Suppressor macrophage (primary cell): Measurements from ENCODE around the gene TYMP.
A peak's percentile ranks its signal among the peaks of the same experiment; 100 is the strongest.

Experiments
- DNase-seq, 4 experiments: peaks; one replicate each; pipeline ENCODE4 v3.0.0-alpha.2; 2020 to 2022

Gene TYMP

GRCh38 chr22:50537765-50538164 is 8.0 kb upstream of the TYMP start:
- DNase-seq: peak in 2 of 4 experiments; percentile 24 to 41

- no peak for DNase-seq
Measured at GRCh38 chr22:50536226-50536625, 6.4 kb upstream of the TYMP start.

- peak in 1 of 4 experiments; percentile 18 for DNase-seq
Measured at GRCh38 chr22:50535113-50535512, 5.3 kb upstream of the TYMP start.

- DNase-seq: peak; percentile 70 to 86 (median 82)
Measured at GRCh38 chr22:50533856-50534711, 4.3 kb upstream of the TYMP start.

GRCh38 chr22:50532824-50533796 is 3.3 kb upstream of the TYMP start:
- peak in 2 of 4 experiments; percentile 34 to 40 for DNase-seq

- peak; percentile 67 to 88 (median 76) for DNase-seq
Measured at GRCh38 chr22:50531962-50532674, 2.3 kb upstream of the TYMP start.

GRCh38 chr22:50531546-50531961 is 1.7 kb upstream of the TYMP start:
- DNase-seq: peak; percentile 87 to 94 (median 89)

- peak; percentile 94 to 97 (median 96) for DNase-seq
Measured at GRCh38 chr22:50530877-50531545, 1.2 kb upstream of the TYMP start.

GRCh38 chr22:50530580-50530876 is 716 bp upstream of the TYMP start:
- peak in 1 of 4 experiments; percentile 65 for DNase-seq

GRCh38 chr22:50529416-50529896 is 356 bp downstream of the TYMP start:
- no peak for DNase-seq

GRCh38 chr22:50528682-50529415 is 963 bp downstream of the TYMP start:
- peak in 2 of 4 experiments; percentile 12 to 34 for DNase-seq

- DNase-seq: peak in 2 of 4 experiments; percentile 13 to 33
Measured at GRCh38 chr22:50527921-50528681, 1.7 kb downstream of the TYMP start.

GRCh38 chr22:50526834-50527801 is 2.7 kb downstream of the TYMP start:
- DNase-seq: peak; percentile 72 to 89 (median 82)

- peak; percentile 88 to 93 (median 90) for DNase-seq
Measured at GRCh38 chr22:50526108-50526833, 3.5 kb downstream of the TYMP start.

GRCh38 chr22:50525858-50526107 is 4.0 kb downstream of the TYMP start:
- DNase-seq: no peak

- DNase-seq: peak; percentile 98 to 100 (median 99)
Measured at GRCh38 chr22:50525104-50525857, 4.5 kb downstream of the TYMP start, which contains the start of gene SCO2. SCO2 (minus strand) TSS chr22:50525598; CDS start chr22:50524411, 1,187 bp downstream.

GRCh38 chr22:50524676-50525103 is 5.1 kb downstream of the TYMP start:
- no peak for DNase-seq
